HG03378 (cell line): ENCODE measurements around the gene SFXN2.
"Not testable (repeated sequence)": the region's sequence is repeated elsewhere in the genome, so short reads cannot be mapped to it uniquely, and the experiment has no call there.

Experiments used
- ATAC-seq: cut with Tn5 transposase; IDR thresholded peaks from one replicate; pipeline ENCODE4 v1.9.1; 2021; ENCODE audit warnings: mild to moderate bottlenecking, moderate library complexity; ENCODE audit not compliant: unreplicated experiment

SFXN2 gene

GRCh38 chr10:102752266-102752930, 38.0 kb downstream of the SFXN2 start:
- no peak for ATAC-seq

- no peak for ATAC-seq
These were observed 38.7 kb downstream of the SFXN2 start for GRCh38 chr10:102752934-102753664.

- no peak for ATAC-seq
These were observed 39.3 kb downstream of the SFXN2 start for GRCh38 chr10:102753718-102754117.

- no peak for ATAC-seq
These were observed 42.9 kb downstream of the SFXN2 start for GRCh38 chr10:102757323-102757722.

- ATAC-seq: no peak
These were observed 44.0 kb downstream of the SFXN2 start for GRCh38 chr10:102758240-102758932.

- not testable (repeated sequence) for ATAC-seq
These were observed 44.5 kb downstream of the SFXN2 start for GRCh38 chr10:102758933-102759262.

- no peak for ATAC-seq
These were observed 45.2 kb downstream of the SFXN2 start for GRCh38 chr10:102759497-102760210.

- no peak for ATAC-seq
These were observed 47.5 kb downstream of the SFXN2 start for GRCh38 chr10:102761981-102762380.

GRCh38 chr10:102762401-102763015, 48.1 kb downstream of the SFXN2 start:
- ATAC-seq: no peak

GRCh38 chr10:102763037-102763607, 48.7 kb downstream of the SFXN2 start:
- no peak for ATAC-seq

- ATAC-seq: no peak
These were observed 50.2 kb downstream of the SFXN2 start for GRCh38 chr10:102764470-102765161.

- no peak for ATAC-seq
These were observed 50.9 kb downstream of the SFXN2 start for GRCh38 chr10:102765336-102765735.

- ATAC-seq: no peak
These were observed 53.2 kb downstream of the SFXN2 start for GRCh38 chr10:102767428-102768160.

- ATAC-seq: no peak
These were observed 55.1 kb downstream of the SFXN2 start for GRCh38 chr10:102769375-102770107.

- ATAC-seq: no peak
These were observed 55.7 kb downstream of the SFXN2 start for GRCh38 chr10:102770108-102770482.

GRCh38 chr10:102770792-102771191, 56.4 kb downstream of the SFXN2 start:
- ATAC-seq: no peak

- no peak for ATAC-seq
These were observed 58.9 kb downstream of the SFXN2 start for GRCh38 chr10:102773320-102773719.

GRCh38 chr10:102773986-102774385, 59.5 kb downstream of the SFXN2 start:
- ATAC-seq: no peak
